Lower lobe of right lung (tissue), 2 donors: Measurements from ENCODE around the gene CACNB2. TPM values are rescaled to one million over a fixed set of nuclear protein-coding genes. Genes with fewer than 3 reads are reported as not detected.

Experiments used
- ATAC-seq, 2 donors: fragments of 200-7000 bp; cut with Tn5 transposase; one replicate each; pipeline ENCODE4 v1.9.1; 2020 to 2022; ENCODE audit warnings: mild to moderate bottlenecking in 2 of 2, moderate library complexity in 2 of 2
- DNase-seq: peaks from one replicate; pipeline ENCODE4 v3.0.0-alpha.2; 2020
- H3K27ac ChIP-seq: fragments of 200-600 bp; one replicate; pipeline ENCODE4 v1.8.0; 2022
- H3K27me3 ChIP-seq: fragments of 200-600 bp; one replicate; pipeline ENCODE4 v1.8.0; 2022; ENCODE audit warnings: low read depth
- H3K36me3 ChIP-seq: fragments of 200-600 bp; one replicate; pipeline ENCODE4 v1.8.0; 2022; ENCODE audit warnings: mild to moderate bottlenecking
- H3K4me1 ChIP-seq: fragments of 200-600 bp; one replicate; pipeline ENCODE4 v1.8.0; 2022
- H3K4me3 ChIP-seq: fragments of 200-600 bp; one replicate; pipeline ENCODE4 v1.8.0; 2022; ENCODE audit warnings: mild to moderate bottlenecking
- H3K9me3 ChIP-seq: fragments of 200-600 bp; one replicate; pipeline ENCODE4 v1.8.0; 2022
- intact Hi-C: fragments of 100-400 bp; cut with DNase I; formaldehyde crosslinking; loops from one replicate; pipeline ENCODE4 v1.11.0; 2022
- total RNA-seq: library from RNA; stranded (reverse); fragmentation: NEBNext Ultra II Directional; extraction: Animal tissue kit (Norgen Biotek cat#: 25700); gene quantifications from one replicate; pipeline ENCODE4 v1.2.1, GENCODE V29; 2021
- TF ChIP-seq, protein P1 (sequence below): fragments of 200-600 bp; IDR thresholded peaks from one replicate; pipeline ENCODE4 v1.8.0; 2022; ENCODE audit warnings: antibody characterized with exemption, mild to moderate bottlenecking
- donor health status: DM: no; HTN: yes; CAD: no; lungs with severe emphysema.

The CACNB2 gene
- total RNA-seq, 1 donor from 2014 or later, result 1.4 TPM

DNA sequence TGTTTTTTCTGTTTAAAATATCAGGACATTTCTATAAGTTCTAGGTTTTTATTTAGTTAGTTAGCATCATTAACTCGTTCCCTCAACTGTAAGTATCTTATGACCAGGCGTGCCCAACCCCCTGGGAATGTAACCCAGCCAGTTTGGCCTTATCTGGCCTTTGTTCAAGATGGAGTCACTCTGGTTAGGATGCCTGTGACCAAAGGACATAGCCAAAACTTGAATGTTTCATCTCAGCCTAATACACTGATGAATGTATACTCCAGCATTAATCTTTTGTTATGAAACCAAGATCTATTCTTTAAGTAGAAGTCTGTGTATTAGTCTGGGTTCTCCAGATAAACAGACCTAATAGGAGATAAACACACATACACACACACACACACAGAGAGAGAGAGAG lies 279.7 kb downstream of the CACNB2 start:
- TF ChIP-seq, protein P1, sequence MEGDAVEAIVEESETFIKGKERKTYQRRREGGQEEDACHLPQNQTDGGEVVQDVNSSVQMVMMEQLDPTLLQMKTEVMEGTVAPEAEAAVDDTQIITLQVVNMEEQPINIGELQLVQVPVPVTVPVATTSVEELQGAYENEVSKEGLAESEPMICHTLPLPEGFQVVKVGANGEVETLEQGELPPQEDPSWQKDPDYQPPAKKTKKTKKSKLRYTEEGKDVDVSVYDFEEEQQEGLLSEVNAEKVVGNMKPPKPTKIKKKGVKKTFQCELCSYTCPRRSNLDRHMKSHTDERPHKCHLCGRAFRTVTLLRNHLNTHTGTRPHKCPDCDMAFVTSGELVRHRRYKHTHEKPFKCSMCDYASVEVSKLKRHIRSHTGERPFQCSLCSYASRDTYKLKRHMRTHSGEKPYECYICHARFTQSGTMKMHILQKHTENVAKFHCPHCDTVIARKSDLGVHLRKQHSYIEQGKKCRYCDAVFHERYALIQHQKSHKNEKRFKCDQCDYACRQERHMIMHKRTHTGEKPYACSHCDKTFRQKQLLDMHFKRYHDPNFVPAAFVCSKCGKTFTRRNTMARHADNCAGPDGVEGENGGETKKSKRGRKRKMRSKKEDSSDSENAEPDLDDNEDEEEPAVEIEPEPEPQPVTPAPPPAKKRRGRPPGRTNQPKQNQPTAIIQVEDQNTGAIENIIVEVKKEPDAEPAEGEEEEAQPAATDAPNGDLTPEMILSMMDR, result no peak
- no peaks in the 10 kb centered on the region for H3K9me3 ChIP-seq
- intact Hi-C loops, result no loop called here

DNA sequence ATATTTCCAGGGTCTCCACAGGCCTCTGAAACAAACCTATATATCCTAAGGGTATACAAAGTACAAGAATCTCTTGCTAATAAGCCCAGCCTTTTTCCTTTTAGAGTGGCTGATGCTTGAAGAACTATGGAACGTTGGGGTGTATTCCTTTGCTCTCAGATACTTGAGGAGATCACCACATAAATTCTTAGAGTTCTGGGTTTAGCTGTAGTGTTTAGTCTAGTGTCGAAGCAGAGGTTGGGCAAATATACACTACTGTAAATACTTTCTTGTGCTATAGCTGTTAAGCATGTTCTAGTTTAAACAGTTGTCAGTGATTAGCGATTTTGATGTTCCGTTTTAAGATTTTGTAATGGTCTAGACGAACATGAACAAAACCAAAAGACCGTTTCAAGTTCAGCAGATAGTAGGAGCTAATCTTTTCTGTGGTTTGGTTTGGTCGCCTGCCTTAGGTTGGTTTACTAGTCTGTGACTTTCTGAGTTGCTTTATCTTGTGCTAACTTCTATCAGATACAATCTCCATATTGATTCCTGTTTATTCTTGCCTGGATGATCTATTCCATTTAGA lies 281.6 kb downstream of the CACNB2 start:
- no peak overlapping the region for H3K27ac ChIP-seq
- no peaks in the 10 kb centered on the region for H3K9me3 ChIP-seq
- TF ChIP-seq, protein P1, result no peak
- H3K27me3 ChIP-seq, result no peaks in the 10 kb centered on the region
- DNase-seq, result no peak
- peak in 1 of 2 donors; percentile 43 for ATAC-seq
- no peaks in the 10 kb centered on the region for H3K4me1 ChIP-seq
- H3K36me3 ChIP-seq, result no peaks in the 10 kb centered on the region
- intact Hi-C loops, result no loop called here
- no peak overlapping the region for H3K4me3 ChIP-seq

More for the DNA sequence above, 279.7 kb downstream of the CACNB2 start:
- H3K27ac ChIP-seq, result no peak overlapping the region
- no peaks in the 10 kb centered on the region for H3K27me3 ChIP-seq
- DNase-seq (no peak), ATAC-seq (no peak)
- H3K4me1 ChIP-seq, result no peaks in the 10 kb centered on the region
- no peaks in the 10 kb centered on the region for H3K36me3 ChIP-seq
- H3K4me3 ChIP-seq, result no peak overlapping the region

DNA sequence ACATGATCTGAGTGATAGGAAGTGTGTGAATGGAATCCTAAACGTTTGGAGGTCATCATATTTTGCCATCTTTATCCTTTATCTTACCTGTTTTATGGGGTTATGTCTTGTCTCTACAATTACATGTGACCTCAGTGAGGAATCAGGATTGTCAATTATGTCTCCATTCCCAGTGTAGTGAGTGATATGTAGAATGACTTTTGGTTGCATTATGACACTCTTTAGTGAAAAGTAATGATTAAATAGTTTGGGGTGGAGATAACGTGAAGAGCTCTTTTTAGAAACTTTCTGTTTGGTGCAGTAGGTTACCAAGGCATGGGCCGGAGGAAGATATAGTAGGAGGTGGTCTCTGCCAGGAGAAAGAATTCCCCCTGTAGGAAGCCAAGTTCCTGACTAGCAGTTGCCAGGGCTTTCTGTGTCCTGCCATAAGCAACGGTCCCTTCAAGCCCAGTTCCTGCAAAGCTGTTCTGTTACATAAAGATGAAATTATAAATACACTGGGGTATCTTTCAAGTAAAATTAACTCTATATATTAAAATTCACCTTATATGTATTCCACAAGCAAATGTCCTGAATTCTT lies 282.9 kb downstream of the CACNB2 start:
- Histone ChIP-seq H3K36me3 (no peaks in the 10 kb centered on the region), H3K9me3 (no peaks in the 10 kb centered on the region), H3K27ac (no peak overlapping the region), H3K27me3 (no peaks in the 10 kb centered on the region), H3K4me1 (no peaks in the 10 kb centered on the region), H3K4me3 (no peak overlapping the region)
- DNase-seq (no peak), ATAC-seq (no peak)
- intact Hi-C loops, result no loop called here
- TF ChIP-seq, protein P1, result no peak

DNA sequence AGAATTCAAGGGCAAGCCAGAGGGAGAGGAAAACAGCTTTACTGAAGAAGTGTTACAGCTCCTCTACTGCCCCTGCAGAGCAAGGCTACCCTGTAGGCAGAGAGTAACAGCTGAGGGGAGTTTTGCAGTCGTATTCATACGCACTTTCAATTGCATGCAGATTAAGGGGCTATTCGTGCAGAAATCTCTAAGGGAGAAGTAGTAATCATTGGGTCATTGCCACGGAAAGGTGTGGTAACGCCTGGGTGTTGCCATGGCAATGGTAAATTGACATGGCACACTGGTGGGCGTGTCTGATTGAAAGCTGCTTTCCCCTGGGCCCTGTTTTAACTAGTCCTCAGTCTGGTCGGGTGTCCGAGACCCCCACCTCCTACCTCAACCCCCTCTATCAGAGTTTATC lies 284.0 kb downstream of the CACNB2 start:
- Histone ChIP-seq H3K36me3 (no peaks in the 10 kb centered on the region), H3K9me3 (no peaks in the 10 kb centered on the region), H3K27me3 (no peaks in the 10 kb centered on the region), H3K4me3 (no peak overlapping the region), H3K27ac (no peak overlapping the region), H3K4me1 (no peaks in the 10 kb centered on the region)
- intact Hi-C loops, result no loop called here
- ATAC-seq (peak in 1 of 2 donors; percentile 19), DNase-seq (no peak)
- TF ChIP-seq, protein P1, result no peak

DNA sequence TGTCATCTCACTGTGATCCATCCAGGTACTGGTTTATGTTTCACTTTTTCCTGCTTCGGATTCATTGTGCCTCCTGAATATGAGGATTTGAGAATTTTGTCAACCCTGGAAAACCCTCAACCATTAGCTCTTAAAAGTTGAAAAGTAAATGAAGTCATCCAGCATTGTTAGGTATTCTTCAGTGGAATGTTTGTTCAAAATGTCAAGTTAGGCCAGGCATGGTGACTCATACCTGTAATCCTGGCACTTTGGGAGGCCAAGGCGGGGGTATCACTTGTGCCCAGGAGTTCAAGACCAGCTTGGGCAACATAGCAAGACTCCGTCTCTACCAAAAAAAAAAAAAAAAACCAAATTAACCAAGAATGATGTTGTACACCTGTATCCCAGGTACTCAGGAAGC lies 289.1 kb downstream of the CACNB2 start:
- TF ChIP-seq, protein P1, result no peak
- DNase-seq (no peak), ATAC-seq (peak in 1 of 2 donors; percentile 46)
- Histone ChIP-seq H3K27ac (no peak overlapping the region), H3K9me3 (no peaks in the 10 kb centered on the region), H3K4me3 (no peak overlapping the region), H3K36me3 (no peaks in the 10 kb centered on the region), H3K27me3 (no peaks in the 10 kb centered on the region), H3K4me1 (no peaks in the 10 kb centered on the region)
- intact Hi-C loops, result no loop called here
